CD4-positive, alpha-beta memory T cell (primary cell): ENCODE data around the gene METTL1. TPM values are rescaled to one million over a fixed set of nuclear protein-coding genes. Genes with fewer than 3 reads are reported as not detected.

Experiments used
- CTCF ChIA-PET: fragments of 350-600 bp; sonication (Branson Sonifier 250); formaldehyde crosslinking; loops from one replicate; lab custom pipeline; 2021; ENCODE audit warnings: inconsistent platforms; ENCODE audit not compliant: partially characterized antibody; lab: Charles Lee
- POLR2A ChIA-PET: fragments of 350-600 bp; sonication (Branson Sonifier 250); formaldehyde crosslinking; loops from one replicate; lab custom pipeline; 2021; ENCODE audit not compliant: partially characterized antibody; lab: Charles Lee
- DNase-seq, 5 donors: peaks; one replicate each; pipeline versions ENCODE4 v3.0.0 to v3.0.0-alpha.2; 2020 to 2022; ENCODE audit warnings: mixed read lengths in 1 of 5
- H3K27ac ChIP-seq: one replicate; pipeline ENCODE4 v1.7.0; 2013; ENCODE audit warnings: low read depth, low read length
- H3K27me3 ChIP-seq: 2 replicates; pipeline ENCODE4 v1.7.0; 2013; ENCODE audit warnings: mild to moderate bottlenecking, low read length, moderate library complexity; ENCODE audit not compliant: insufficient read depth
- H3K36me3 ChIP-seq: 2 replicates; pipeline ENCODE4 v1.7.0; 2013; ENCODE audit warnings: mild to moderate bottlenecking, low read length, moderate library complexity; ENCODE audit not compliant: insufficient read depth
- H3K4me1 ChIP-seq: 2 replicates; pipeline ENCODE4 v1.7.0; 2013; ENCODE audit warnings: mild to moderate bottlenecking, low read length, moderate library complexity; ENCODE audit not compliant: insufficient read depth
- H3K4me3 ChIP-seq, 2 donors: one replicate each; pipeline ENCODE4 v1.7.0; 2013; ENCODE audit warnings: low read length in 2 of 2, mild to moderate bottlenecking in 1 of 2
- H3K9me3 ChIP-seq, 2 donors: one replicate each; pipeline ENCODE4 v1.7.0; 2013; ENCODE audit warnings: low read length in 2 of 2, control low read depth in 1 of 2; ENCODE audit not compliant: control insufficient read depth in 1 of 2
- H3K27ac Mint-ChIP-seq, 7 donors: one replicate each; pipeline ENCODE4 v1.8.0; 2020 to 2021; ENCODE audit warnings: mixed read lengths in 7 of 7, mild to moderate bottlenecking in 6 of 7, inconsistent platforms in 3 of 7, moderate library complexity in 3 of 7
- H3K27me3 Mint-ChIP-seq, 2 donors: one replicate each; pipeline ENCODE4 v1.8.0; 2020 to 2021; ENCODE audit warnings: mixed read lengths in 2 of 2
- H3K36me3 Mint-ChIP-seq, 2 donors: one replicate each; pipeline ENCODE4 v1.8.0; 2020 to 2021; ENCODE audit warnings: mixed read lengths in 2 of 2, inconsistent platforms in 1 of 2, mild to moderate bottlenecking in 1 of 2
- H3K4me1 Mint-ChIP-seq, 4 donors: one replicate each; pipeline ENCODE4 v1.8.0; 2020 to 2021; ENCODE audit warnings: mixed read lengths in 4 of 4, mild to moderate bottlenecking in 1 of 4
- H3K4me3 Mint-ChIP-seq, 8 donors: one replicate each; pipeline ENCODE4 v1.8.0; 2020 to 2021; ENCODE audit warnings: mixed read lengths in 8 of 8, mild to moderate bottlenecking in 7 of 8, moderate library complexity in 6 of 8, inconsistent platforms in 3 of 8
- H3K9me3 Mint-ChIP-seq, 8 donors: one replicate each; pipeline ENCODE4 v1.8.0; 2020 to 2021; ENCODE audit warnings: mixed read lengths in 8 of 8, mild to moderate bottlenecking in 5 of 8, inconsistent platforms in 3 of 8, moderate library complexity in 1 of 8
- intact Hi-C: fragments of 100-400 bp; cut with micrococcal nuclease; formaldehyde crosslinking; loops from one replicate; pipeline ENCODE4 v1.15.1; 2023
- polyA plus RNA-seq, 2 donors: library from polyadenylated mRNA; unstranded; fragments of 300-500 nt; fragmentation: Illumina TruSeq; gene quantifications; one replicate each; pipeline ENCODE4 v1.2.3, GENCODE V29; 2021
- total RNA-seq, 2 experiments: library from RNA; stranded (reverse); gene quantifications; one replicate each; pipeline ENCODE4 v1.2.3, GENCODE V29; 2021

METTL1 gene
- total and polyA plus RNA-seq, 4 experiments from 2014 or later = 9.9 to 19.1 (median 13.6) TPM

DNA sequence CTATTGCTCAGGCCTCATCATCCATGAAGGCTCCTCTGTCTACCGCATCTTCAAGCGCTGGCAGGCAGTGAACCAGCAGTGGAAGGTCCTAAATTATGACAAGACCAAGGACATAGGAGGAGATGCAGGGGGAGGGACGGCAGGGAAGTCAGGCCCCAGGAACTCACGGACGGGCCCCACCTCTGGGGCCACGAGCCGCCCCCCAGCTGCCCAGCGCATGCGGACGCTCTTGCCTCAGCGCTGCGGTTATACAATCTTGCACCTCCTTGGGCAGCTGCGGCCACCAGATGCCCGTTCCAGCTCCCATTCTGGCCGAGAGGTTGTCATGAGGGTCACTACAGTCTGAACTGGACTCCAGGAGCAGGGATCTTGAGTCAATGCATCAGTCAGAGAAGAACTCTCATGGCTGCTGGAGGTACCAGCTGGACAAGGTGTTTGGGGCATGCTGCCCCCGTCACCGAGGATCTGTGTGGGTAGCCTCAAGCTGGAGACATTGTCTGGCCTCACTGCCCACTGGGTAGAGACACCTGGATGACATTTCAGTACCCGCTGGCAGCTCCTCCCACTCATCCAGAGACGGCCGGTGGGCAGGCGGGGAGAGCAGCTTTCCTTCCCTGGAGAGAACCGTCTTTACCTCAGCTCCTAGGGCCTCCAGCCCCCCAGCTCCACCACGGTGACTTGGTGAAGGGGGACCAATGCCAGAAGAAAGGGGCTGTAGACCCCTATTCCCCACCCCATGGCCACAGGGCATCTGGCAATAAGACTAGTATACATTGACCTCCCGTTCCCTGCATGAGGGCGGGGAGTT lies 13.1 kb downstream of the METTL1 start:
- Histone ChIP-seq H3K27ac (no peak overlapping the region), H3K9me3 (no peaks in the 10 kb centered on the region), H3K36me3 (peaks cover 17% of the 10 kb centered on the region), H3K27me3 (no peaks in the 10 kb centered on the region), H3K4me1 (peaks cover 38% of the 10 kb centered on the region), H3K4me3 (no peak overlapping the region)
- CTCF ChIA-PET = interaction anchor here (0.9 to 4.3 kb wide), 15 partner anchors 10 to 174 kb away, joined by 3 to 58 read pairs (median 6); partner anchors contain the start of genes CYP27B1 and TSFM
- Mint-ChIP-seq H3K27me3 (peaks cover 0 to 2% of the 10 kb centered on the region in 2 donors), H3K9me3 (no peaks in the 10 kb centered on the region), H3K4me3 (peak overlapping the region in 1 of 8 donors; percentile 64), H3K4me1 (peaks cover 29 to 54% (median 37%) of the 10 kb centered on the region in 4 donors), H3K36me3 (peaks cover 21 to 28% of the 10 kb centered on the region in 2 donors), H3K27ac (peak overlapping the region in 5 of 7 donors; percentile 32 to 82 (median 79))
- POLR2A ChIA-PET = interaction anchor here (0.8 to 1.9 kb wide), 6 partner anchors 9 to 52 kb away, joined by 3 to 6 read pairs (median 3); partner anchors contain the start of gene TSFM
- DNase-seq = no peak
- intact Hi-C loops = loop anchor here (1.0 kb wide), 1 partner anchor 24 kb away; the partner anchor contains the start of gene TSFM

DNA sequence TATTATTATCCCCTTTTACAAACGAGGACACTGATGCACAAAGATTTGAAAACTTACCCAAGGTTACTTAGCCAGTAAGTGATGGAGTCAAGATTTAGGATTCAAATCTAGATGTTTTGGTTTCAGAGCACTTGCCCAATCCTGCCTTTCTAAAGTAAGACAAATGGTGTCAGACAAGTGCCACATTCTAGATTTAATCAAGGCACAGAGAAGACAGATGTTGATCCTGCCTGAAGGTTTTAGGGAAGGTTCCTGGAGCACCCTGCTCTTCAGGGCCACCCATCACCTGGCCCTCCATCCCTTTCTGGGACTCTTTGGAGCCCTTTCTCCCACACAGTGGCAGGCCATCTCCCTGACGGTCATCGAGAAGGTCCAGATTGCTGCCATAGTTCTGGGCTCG lies 14.1 kb downstream of the METTL1 start:
- Histone ChIP-seq H3K27me3 (no peaks in the 10 kb centered on the region), H3K36me3 (peaks cover 17% of the 10 kb centered on the region), H3K9me3 (no peaks in the 10 kb centered on the region), H3K27ac (no peak overlapping the region), H3K4me1 (peaks cover 48% of the 10 kb centered on the region), H3K4me3 (no peak overlapping the region)
- no peaks in the 10 kb centered on the region for H3K9me3 Mint-ChIP-seq
- ChIA-PET CTCF (interaction anchor here (1.4 to 3.0 kb wide), 5 partner anchors 9 to 146 kb away, joined by 3 to 64 read pairs (median 36); partner anchors contain the start of genes CTDSP2, CYP27B1, TSFM and TSPAN31), POLR2A (interaction anchor here (1.8 to 3.9 kb wide), 2 partner anchors 16 to 147 kb away, joined by 8 to 34 read pairs; no protein-coding TSS in a partner anchor)
- intact Hi-C loops = no loop called here
- peaks cover 21 to 28% of the 10 kb centered on the region in 2 donors for H3K36me3 Mint-ChIP-seq
- DNase-seq = no peak
- peaks cover 38 to 60% (median 47%) of the 10 kb centered on the region in 4 donors for H3K4me1 Mint-ChIP-seq
- no peaks in the 10 kb centered on the region for H3K27me3 Mint-ChIP-seq
- H3K4me3 Mint-ChIP-seq = peak overlapping the region in 1 of 8 donors; percentile 59
- peak overlapping the region in 2 of 7 donors; percentile 19 to 91 for H3K27ac Mint-ChIP-seq

DNA sequence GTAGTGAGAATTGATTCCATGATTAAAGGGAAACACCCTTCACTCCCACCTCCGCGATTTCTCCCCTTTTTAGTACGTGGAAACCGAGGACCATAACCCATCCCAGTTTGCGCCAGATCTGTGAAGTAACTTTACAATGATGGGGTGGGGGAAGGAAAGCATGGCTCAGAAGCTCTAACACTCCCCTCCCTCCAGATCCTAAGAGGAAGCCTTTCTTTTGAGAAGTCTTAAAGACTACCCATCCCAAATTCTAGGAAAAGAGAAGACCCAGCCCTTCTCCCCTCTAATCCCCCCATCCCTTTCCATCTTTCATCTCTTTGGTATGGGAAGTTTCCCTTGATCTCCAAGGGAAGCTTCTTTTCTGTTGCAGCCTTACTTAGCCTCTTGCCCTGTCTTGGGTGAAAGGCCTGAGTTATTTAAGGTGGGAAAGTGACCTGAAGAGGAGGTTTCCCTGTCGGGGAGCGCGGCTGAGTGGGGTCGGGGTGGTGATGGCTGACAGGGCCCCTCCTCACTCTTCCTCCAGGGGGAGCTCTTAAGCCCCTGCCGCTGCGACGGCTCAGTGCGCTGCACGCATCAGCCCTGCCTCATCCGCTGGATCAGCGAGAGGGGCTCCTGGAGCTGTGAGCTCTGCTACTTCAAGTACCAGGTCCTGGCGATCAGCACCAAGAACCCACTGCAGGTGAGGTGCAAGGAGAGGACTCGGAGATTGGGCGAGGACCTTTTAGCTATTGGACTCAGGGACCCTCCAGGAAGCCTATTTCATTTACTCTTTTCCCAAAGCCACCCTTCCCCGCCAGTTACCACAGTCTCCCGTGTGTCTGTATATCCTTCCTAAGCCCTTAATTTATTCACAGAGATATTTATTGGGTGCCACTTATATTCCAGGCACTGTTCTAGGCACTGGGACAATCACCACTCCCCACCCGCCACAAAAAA lies 15.2 kb downstream of the METTL1 start:
- Mint-ChIP-seq H3K36me3 (peaks cover 21 to 35% of the 10 kb centered on the region in 2 donors), H3K4me3 (peak overlapping the region; percentile 79 to 93 (median 87)), H3K27ac (peak overlapping the region; percentile 85 to 95 (median 92)), H3K4me1 (peaks cover 45 to 71% (median 56%) of the 10 kb centered on the region in 4 donors), H3K9me3 (no peaks in the 10 kb centered on the region), H3K27me3 (no peaks in the 10 kb centered on the region)
- POLR2A ChIA-PET = interaction anchor here (0.8 to 3.9 kb wide), 21 partner anchors 9 to 184 kb away, joined by 3 to 36 read pairs (median 4); partner anchors contain the start of genes ATP23, CTDSP2, CYP27B1 and EEF1AKMT3
- peak; percentile 65 to 73 (median 70) for DNase-seq
- Histone ChIP-seq H3K9me3 (no peaks in the 10 kb centered on the region), H3K4me3 (peak overlapping the region; percentile 50 to 53), H3K36me3 (peaks cover 17% of the 10 kb centered on the region), H3K27me3 (no peaks in the 10 kb centered on the region), H3K4me1 (peaks cover 55% of the 10 kb centered on the region), H3K27ac (peak overlapping the region; percentile 54)
- CTCF ChIA-PET = interaction anchor here (0.6 to 3.0 kb wide), 32 partner anchors 8 to 298 kb away, joined by 3 to 64 read pairs (median 6); partner anchors contain the start of genes CTDSP2, CYP27B1, EEF1AKMT3 and METTL1
- intact Hi-C loops = loop anchor here (1.0 kb wide), 2 partner anchors 9 to 149 kb away; no protein-coding TSS in a partner anchor

GRCh38 chr12:57755454-57756372 lies 16.2 kb downstream of the METTL1 start:
- ChIA-PET POLR2A (interaction anchor here (0.8 to 3.9 kb wide), 18 partner anchors 10 to 185 kb away, joined by 3 to 36 read pairs (median 5); partner anchors contain the start of genes ATP23, CTDSP2, CYP27B1 and EEF1AKMT3), CTCF (interaction anchor here (0.6 to 3.0 kb wide), 27 partner anchors 8 to 182 kb away, joined by 3 to 64 read pairs (median 6); partner anchors contain the start of genes CYP27B1, EEF1AKMT3, METTL1 and OS9)
- H3K27ac ChIP-seq = peak overlapping the region; percentile 54
- H3K4me1 ChIP-seq = peaks cover 65% of the 10 kb centered on the region
- Mint-ChIP-seq H3K36me3 (peaks cover 16 to 40% of the 10 kb centered on the region in 2 donors), H3K4me1 (peaks cover 55 to 74% (median 64%) of the 10 kb centered on the region in 4 donors), H3K9me3 (no peaks in the 10 kb centered on the region), H3K27ac (peak overlapping the region; percentile 85 to 95 (median 92)), H3K4me3 (peak overlapping the region; percentile 79 to 93 (median 87)), H3K27me3 (no peaks in the 10 kb centered on the region)
- H3K36me3 ChIP-seq = peaks cover 17% of the 10 kb centered on the region
- DNase-seq = peak; percentile 44 to 68 (median 50)
- H3K27me3 ChIP-seq = no peaks in the 10 kb centered on the region
- intact Hi-C loops = loop anchor here (1.0 to 2.0 kb wide), 3 partner anchors 10 to 150 kb away; no protein-coding TSS in a partner anchor
- peak overlapping the region; percentile 50 to 53 for H3K4me3 ChIP-seq
- no peaks in the 10 kb centered on the region for H3K9me3 ChIP-seq

DNA sequence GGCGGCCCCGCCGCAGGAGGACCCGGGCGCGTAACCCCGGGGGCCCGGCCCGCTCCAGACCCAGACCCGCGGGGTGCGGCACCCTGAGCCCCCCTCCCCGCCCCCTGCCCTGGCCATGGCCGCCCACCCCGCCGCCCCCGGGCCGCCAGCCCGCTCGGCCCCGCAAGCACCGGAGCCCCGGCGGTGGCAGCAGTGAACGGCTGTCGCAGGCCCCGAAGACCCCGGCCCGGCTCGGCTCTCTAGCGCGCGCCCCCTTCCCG lies 16.8 kb downstream of the METTL1 start:
- ChIA-PET CTCF (interaction anchor here (3.0 kb wide), 1 partner anchor 12 kb away, joined by 51 read pairs; the partner anchor contains the start of gene TSPAN31), POLR2A (interaction anchor here (1.0 to 3.9 kb wide), 7 partner anchors 14 to 284 kb away, joined by 3 to 36 read pairs (median 19); partner anchors contain the start of genes ATP23, CTDSP2, EEF1AKMT3 and METTL1)
- no peak overlapping the region for H3K27ac Mint-ChIP-seq
- Histone ChIP-seq H3K27ac (no peak overlapping the region), H3K4me1 (peaks cover 66% of the 10 kb centered on the region), H3K9me3 (no peaks in the 10 kb centered on the region), H3K36me3 (peaks cover 17% of the 10 kb centered on the region), H3K4me3 (no peak overlapping the region), H3K27me3 (no peaks in the 10 kb centered on the region)
- H3K36me3 Mint-ChIP-seq = peaks cover 21 to 44% of the 10 kb centered on the region in 2 donors
- intact Hi-C loops = loop anchor here (2.0 kb wide), 1 partner anchor 14 kb away; no protein-coding TSS in a partner anchor
- no peak for DNase-seq
- H3K4me3 Mint-ChIP-seq = peak overlapping the region in 3 of 8 donors; percentile 36 to 58 (median 52)
- H3K27me3 Mint-ChIP-seq = no peaks in the 10 kb centered on the region
- H3K4me1 Mint-ChIP-seq = peaks cover 57 to 76% (median 67%) of the 10 kb centered on the region in 4 donors
- H3K9me3 Mint-ChIP-seq = no peaks in the 10 kb centered on the region
